GM23338 (cell line): ENCODE measurements around the gene HEXD.

ENCODE experiments used
- CREB1 ChIP-seq: fragments of 250-450 bp; sonication (Bioruptor Pico); IDR thresholded peaks from 2 replicates; pipeline ENCODE4 v1.5.0; 2020; ENCODE audit warnings: low read depth, mild to moderate bottlenecking, moderate library complexity
- EZH2 ChIP-seq: fragments of 200-600 bp; sonication (generic); IDR thresholded peaks from one replicate; pipeline ENCODE4 v1.8.0; 2017; ENCODE audit warnings: antibody characterized with exemption, mild to moderate bottlenecking, low read depth; ENCODE audit not compliant: unreplicated experiment
- EZH2phosphoT487 ChIP-seq: fragments of 200-600 bp; sonication (generic); IDR thresholded peaks from one replicate; pipeline ENCODE4 v1.8.1; 2018; ENCODE audit warnings: antibody characterized with exemption; ENCODE audit not compliant: unreplicated experiment
- NANOG ChIP-seq: IDR thresholded peaks from 2 replicates; pipeline ENCODE4 v1.6.1; 2016; ENCODE audit warnings: antibody characterized with exemption, borderline replicate concordance
- POLR2AphosphoS5 ChIP-seq: IDR thresholded peaks from 2 replicates; pipeline ENCODE4 v1.6.1; 2016; ENCODE audit warnings: antibody characterized with exemption, low read depth
- STAT1 ChIP-seq: IDR thresholded peaks from one replicate; pipeline ENCODE4 v1.6.1; 2016; ENCODE audit warnings: antibody characterized with exemption; ENCODE audit not compliant: unreplicated experiment
- TF ChIP-seq, protein P1 (sequence below): IDR thresholded peaks from one replicate; pipeline ENCODE4 v1.6.1; 2018; ENCODE audit warnings: antibody characterized with exemption; ENCODE audit not compliant: unreplicated experiment
- TF ChIP-seq, protein P2 (sequence below), 2 experiments: fragments of 200-600 bp in 1 of 2; sonication (generic) in 1 of 2; conservative IDR thresholded peaks; 2 replicates each; pipeline versions ENCODE4 v1.5.1 to v1.6.1; 2016 to 2017; ENCODE audit warnings: antibody characterized with exemption in 2 of 2, low read depth in 2 of 2, mild to moderate bottlenecking in 2 of 2, moderate library complexity in 1 of 2
- TF ChIP-seq, protein P3 (sequence below): IDR thresholded peaks from 2 replicates; pipeline ENCODE4 v1.6.1; 2016; ENCODE audit warnings: antibody characterized with exemption

DNA sequence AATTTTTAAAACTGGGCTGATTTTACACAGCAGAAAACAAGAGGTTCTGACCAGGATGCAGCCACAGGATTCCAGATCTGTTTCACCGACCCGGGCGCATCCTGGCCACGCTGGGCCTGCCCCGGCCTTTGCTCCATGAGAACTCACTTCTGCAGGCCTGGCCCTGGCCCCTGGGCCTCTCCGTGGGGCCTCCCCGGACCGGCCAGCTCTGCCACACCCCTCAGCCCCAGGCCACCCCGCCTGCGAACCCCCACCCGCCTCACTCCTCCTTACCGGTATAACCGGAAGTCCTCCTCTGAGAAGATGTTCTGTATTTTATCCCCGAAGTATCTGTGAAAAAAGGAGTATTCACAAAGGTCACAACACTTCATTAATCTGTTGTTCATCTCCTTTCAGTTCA lies 13.1 kb upstream of the HEXD start:
- TF ChIP-seq, protein P1, sequence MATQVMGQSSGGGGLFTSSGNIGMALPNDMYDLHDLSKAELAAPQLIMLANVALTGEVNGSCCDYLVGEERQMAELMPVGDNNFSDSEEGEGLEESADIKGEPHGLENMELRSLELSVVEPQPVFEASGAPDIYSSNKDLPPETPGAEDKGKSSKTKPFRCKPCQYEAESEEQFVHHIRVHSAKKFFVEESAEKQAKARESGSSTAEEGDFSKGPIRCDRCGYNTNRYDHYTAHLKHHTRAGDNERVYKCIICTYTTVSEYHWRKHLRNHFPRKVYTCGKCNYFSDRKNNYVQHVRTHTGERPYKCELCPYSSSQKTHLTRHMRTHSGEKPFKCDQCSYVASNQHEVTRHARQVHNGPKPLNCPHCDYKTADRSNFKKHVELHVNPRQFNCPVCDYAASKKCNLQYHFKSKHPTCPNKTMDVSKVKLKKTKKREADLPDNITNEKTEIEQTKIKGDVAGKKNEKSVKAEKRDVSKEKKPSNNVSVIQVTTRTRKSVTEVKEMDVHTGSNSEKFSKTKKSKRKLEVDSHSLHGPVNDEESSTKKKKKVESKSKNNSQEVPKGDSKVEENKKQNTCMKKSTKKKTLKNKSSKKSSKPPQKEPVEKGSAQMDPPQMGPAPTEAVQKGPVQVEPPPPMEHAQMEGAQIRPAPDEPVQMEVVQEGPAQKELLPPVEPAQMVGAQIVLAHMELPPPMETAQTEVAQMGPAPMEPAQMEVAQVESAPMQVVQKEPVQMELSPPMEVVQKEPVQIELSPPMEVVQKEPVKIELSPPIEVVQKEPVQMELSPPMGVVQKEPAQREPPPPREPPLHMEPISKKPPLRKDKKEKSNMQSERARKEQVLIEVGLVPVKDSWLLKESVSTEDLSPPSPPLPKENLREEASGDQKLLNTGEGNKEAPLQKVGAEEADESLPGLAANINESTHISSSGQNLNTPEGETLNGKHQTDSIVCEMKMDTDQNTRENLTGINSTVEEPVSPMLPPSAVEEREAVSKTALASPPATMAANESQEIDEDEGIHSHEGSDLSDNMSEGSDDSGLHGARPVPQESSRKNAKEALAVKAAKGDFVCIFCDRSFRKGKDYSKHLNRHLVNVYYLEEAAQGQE: no peak
- TF ChIP-seq, protein P2, sequence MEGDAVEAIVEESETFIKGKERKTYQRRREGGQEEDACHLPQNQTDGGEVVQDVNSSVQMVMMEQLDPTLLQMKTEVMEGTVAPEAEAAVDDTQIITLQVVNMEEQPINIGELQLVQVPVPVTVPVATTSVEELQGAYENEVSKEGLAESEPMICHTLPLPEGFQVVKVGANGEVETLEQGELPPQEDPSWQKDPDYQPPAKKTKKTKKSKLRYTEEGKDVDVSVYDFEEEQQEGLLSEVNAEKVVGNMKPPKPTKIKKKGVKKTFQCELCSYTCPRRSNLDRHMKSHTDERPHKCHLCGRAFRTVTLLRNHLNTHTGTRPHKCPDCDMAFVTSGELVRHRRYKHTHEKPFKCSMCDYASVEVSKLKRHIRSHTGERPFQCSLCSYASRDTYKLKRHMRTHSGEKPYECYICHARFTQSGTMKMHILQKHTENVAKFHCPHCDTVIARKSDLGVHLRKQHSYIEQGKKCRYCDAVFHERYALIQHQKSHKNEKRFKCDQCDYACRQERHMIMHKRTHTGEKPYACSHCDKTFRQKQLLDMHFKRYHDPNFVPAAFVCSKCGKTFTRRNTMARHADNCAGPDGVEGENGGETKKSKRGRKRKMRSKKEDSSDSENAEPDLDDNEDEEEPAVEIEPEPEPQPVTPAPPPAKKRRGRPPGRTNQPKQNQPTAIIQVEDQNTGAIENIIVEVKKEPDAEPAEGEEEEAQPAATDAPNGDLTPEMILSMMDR (conservative IDR thresholded peaks at IDR 0.05; ENCODE audit: low read depth in 2 of 2): no peak
- TF ChIP-seq POLR2AphosphoS5 (no peak), STAT1 (no peak), NANOG (no peak), EZH2phosphoT487 (no peak), EZH2 (no peak), CREB1 (no peak)
- TF ChIP-seq, protein P3, sequence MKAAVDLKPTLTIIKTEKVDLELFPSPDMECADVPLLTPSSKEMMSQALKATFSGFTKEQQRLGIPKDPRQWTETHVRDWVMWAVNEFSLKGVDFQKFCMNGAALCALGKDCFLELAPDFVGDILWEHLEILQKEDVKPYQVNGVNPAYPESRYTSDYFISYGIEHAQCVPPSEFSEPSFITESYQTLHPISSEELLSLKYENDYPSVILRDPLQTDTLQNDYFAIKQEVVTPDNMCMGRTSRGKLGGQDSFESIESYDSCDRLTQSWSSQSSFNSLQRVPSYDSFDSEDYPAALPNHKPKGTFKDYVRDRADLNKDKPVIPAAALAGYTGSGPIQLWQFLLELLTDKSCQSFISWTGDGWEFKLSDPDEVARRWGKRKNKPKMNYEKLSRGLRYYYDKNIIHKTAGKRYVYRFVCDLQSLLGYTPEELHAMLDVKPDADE: no peak
